ENCODE measurements around the gene BOC. TPM values are rescaled to one million over a fixed set of nuclear protein-coding genes. Genes with fewer than 3 reads are reported as not detected.

Gene BOC
- total RNA-seq, 1 donor from 2014 or later, result 93.1 TPM

GRCh38 chr3:113269661-113270060 is 58.3 kb downstream of the BOC start:
- Histone ChIP-seq H3K4me1 (peaks cover 7% of the 10 kb centered on the region), H3K9me3 (no peaks in the 10 kb centered on the region), H3K36me3 (peaks cover 0 to 52% of the 10 kb centered on the region in 2 donors), H3K27me3 (no peaks in the 10 kb centered on the region), H3K4me3 (no peak overlapping the region), H3K27ac (no peak overlapping the region)
- DNase-seq (ENCODE audit: extremely low spot score in 2 of 2), result no peak
- intact Hi-C loops (cut with DNase I), result no loop called here
- no peak for TF ChIP-seq POLR2A (IDR thresholded peaks at IDR 0.05)
- TF ChIP-seq POLR2AphosphoS5 (IDR thresholded peaks at IDR 0.05; ENCODE audit: insufficient read depth in 1 of 2, low read depth in 1 of 2), result no peak
- TF ChIP-seq CTCF (IDR thresholded peaks at IDR 0.05), result no peak

DNA sequence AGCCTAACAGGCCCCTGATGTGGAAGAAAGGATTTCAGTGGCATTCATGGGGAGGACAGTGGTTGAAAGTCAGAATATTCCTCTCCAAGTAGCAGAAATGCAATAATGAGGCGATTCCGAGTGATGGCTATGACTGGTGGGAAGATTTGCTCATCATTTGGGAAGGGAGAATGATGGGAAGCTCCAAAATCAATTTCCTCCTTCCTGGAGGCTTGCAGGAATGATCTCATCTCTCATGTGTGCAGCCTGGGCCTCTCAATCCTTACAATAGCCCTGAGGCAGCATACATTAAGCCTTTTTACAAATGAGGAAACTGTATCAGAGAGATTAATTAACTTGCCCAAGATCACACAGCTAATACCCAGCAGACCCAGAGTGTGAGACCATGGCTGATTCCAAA is 58.7 kb downstream of the BOC start:
- Histone ChIP-seq H3K27ac (no peak overlapping the region), H3K4me3 (no peak overlapping the region), H3K36me3 (peaks cover 0 to 54% of the 10 kb centered on the region in 2 donors), H3K9me3 (no peaks in the 10 kb centered on the region), H3K4me1 (peaks cover 8% of the 10 kb centered on the region), H3K27me3 (no peaks in the 10 kb centered on the region)
- TF ChIP-seq POLR2A (IDR thresholded peaks at IDR 0.05), result no peak
- TF ChIP-seq CTCF (IDR thresholded peaks at IDR 0.05), result no peak
- TF ChIP-seq POLR2AphosphoS5 (IDR thresholded peaks at IDR 0.05; ENCODE audit: insufficient read depth in 1 of 2, low read depth in 1 of 2), result no peak
- DNase-seq (ENCODE audit: extremely low spot score in 2 of 2), result no peak
- intact Hi-C loops (cut with DNase I), result no loop called here

DNA sequence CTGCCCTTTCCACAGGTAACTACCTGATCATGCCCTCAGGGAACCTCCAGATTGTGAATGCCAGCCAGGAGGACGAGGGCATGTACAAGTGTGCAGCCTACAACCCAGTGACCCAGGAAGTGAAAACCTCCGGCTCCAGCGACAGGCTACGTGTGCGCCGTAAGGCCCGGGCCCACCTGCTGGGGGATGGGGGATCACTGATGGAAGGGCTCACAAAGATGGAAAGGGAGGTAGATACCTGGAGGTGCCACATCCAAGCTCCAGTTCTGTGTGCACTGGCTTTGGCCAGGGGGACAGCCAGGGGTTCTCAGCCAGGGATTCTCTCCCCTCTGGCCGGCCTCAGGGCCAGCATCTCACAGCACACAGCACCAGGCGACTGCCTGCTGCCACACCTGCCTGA is 59.4 kb downstream of the BOC start:
- Histone ChIP-seq H3K27ac (no peak overlapping the region), H3K4me1 (peaks cover 16% of the 10 kb centered on the region), H3K27me3 (no peaks in the 10 kb centered on the region), H3K4me3 (no peak overlapping the region), H3K36me3 (peaks cover 0 to 54% of the 10 kb centered on the region in 2 donors), H3K9me3 (no peaks in the 10 kb centered on the region)
- DNase-seq (ENCODE audit: extremely low spot score in 2 of 2), result no peak
- intact Hi-C loops (cut with DNase I), result no loop called here
- TF ChIP-seq POLR2A (IDR thresholded peaks at IDR 0.05) (no peak), POLR2AphosphoS5 (IDR thresholded peaks at IDR 0.05; ENCODE audit: insufficient read depth in 1 of 2, low read depth in 1 of 2) (no peak), CTCF (IDR thresholded peaks at IDR 0.05) (no peak)

- H3K4me3 ChIP-seq, result no peak overlapping the region
- intact Hi-C loops (cut with DNase I), result no loop called here
- TF ChIP-seq POLR2A (IDR thresholded peaks at IDR 0.05), result no peak
- TF ChIP-seq POLR2AphosphoS5 (IDR thresholded peaks at IDR 0.05; ENCODE audit: insufficient read depth in 1 of 2, low read depth in 1 of 2), result no peak
- no peak for TF ChIP-seq CTCF (IDR thresholded peaks at IDR 0.05)
- no peak for DNase-seq (ENCODE audit: extremely low spot score in 2 of 2)
- no peaks in the 10 kb centered on the region for H3K27me3 ChIP-seq
- H3K36me3 ChIP-seq, result peaks cover 0 to 54% of the 10 kb centered on the region in 2 donors
- no peak overlapping the region for H3K27ac ChIP-seq
- no peaks in the 10 kb centered on the region for H3K9me3 ChIP-seq
- peaks cover 20% of the 10 kb centered on the region for H3K4me1 ChIP-seq
Measured at GRCh38 chr3:113271189-113271588, 59.8 kb downstream of the BOC start.

GRCh38 chr3:113271594-113272384 is 60.4 kb downstream of the BOC start:
- intact Hi-C loops (cut with DNase I), result no loop called here
- Histone ChIP-seq H3K36me3 (peaks cover 0 to 54% of the 10 kb centered on the region in 2 donors), H3K4me1 (peaks cover 22% of the 10 kb centered on the region), H3K27ac (no peak overlapping the region), H3K9me3 (no peaks in the 10 kb centered on the region), H3K27me3 (no peaks in the 10 kb centered on the region), H3K4me3 (no peak overlapping the region)
- no peak for TF ChIP-seq POLR2AphosphoS5 (IDR thresholded peaks at IDR 0.05; ENCODE audit: insufficient read depth in 1 of 2, low read depth in 1 of 2)
- TF ChIP-seq POLR2A (IDR thresholded peaks at IDR 0.05), result no peak
- TF ChIP-seq CTCF (IDR thresholded peaks at IDR 0.05), result no peak
- no peak for DNase-seq (ENCODE audit: extremely low spot score in 2 of 2)
